H9 (cell line): ENCODE measurements around the gene FDPS. TPM values are rescaled to one million over a fixed set of nuclear protein-coding genes. Genes with fewer than 3 reads are reported as not detected.
A peak's percentile ranks its signal among the peaks of the same experiment; 100 is the strongest.

Source experiments
- DNase-seq: peaks from one replicate; pipeline ENCODE4 v3.0.0-alpha.2; 2017
- H2AFZ ChIP-seq: one replicate; pipeline ENCODE4 v1.6.1; 2013; ENCODE audit warnings: mild to moderate bottlenecking, low read length, control low read depth, moderate library complexity
- H2AK5ac ChIP-seq: 2 replicates; pipeline ENCODE4 v1.6.1; 2013; ENCODE audit warnings: low read length, control low read depth, mixed read lengths; ENCODE audit not compliant: insufficient read length
- H2BK120ac ChIP-seq: one replicate; pipeline ENCODE4 v1.6.1; 2013; ENCODE audit warnings: low read depth, mild to moderate bottlenecking, low read length, control low read depth, inconsistent platforms; ENCODE audit not compliant: poor library complexity, severe bottlenecking
- H2BK12ac ChIP-seq: 2 replicates; pipeline ENCODE4 v1.6.1; 2013; ENCODE audit warnings: low read length, control low read depth, mixed read lengths, low read depth; ENCODE audit not compliant: insufficient read length
- H2BK15ac ChIP-seq: 2 replicates; pipeline ENCODE4 v1.6.1; 2013; ENCODE audit warnings: low read depth, low read length, control low read depth
- H2BK20ac ChIP-seq: one replicate; pipeline ENCODE4 v1.6.1; 2013; ENCODE audit warnings: low read depth, mild to moderate bottlenecking, low read length, control low read depth, inconsistent platforms; ENCODE audit not compliant: poor library complexity, severe bottlenecking
- H2BK5ac ChIP-seq: 2 replicates; pipeline ENCODE4 v1.6.1; 2013; ENCODE audit warnings: low read length, control low read depth, mixed read lengths; ENCODE audit not compliant: insufficient read length
- H3K14ac ChIP-seq: 2 replicates; pipeline ENCODE4 v1.6.1; 2013; ENCODE audit warnings: low read length, control low read depth; ENCODE audit not compliant: insufficient read depth
- H3K18ac ChIP-seq: 2 replicates; pipeline ENCODE4 v1.6.1; 2013; ENCODE audit warnings: low read depth, mild to moderate bottlenecking, mixed read lengths, low read length, control low read depth; ENCODE audit not compliant: insufficient read length
- H3K23ac ChIP-seq: 2 replicates; pipeline ENCODE4 v1.6.1; 2013; ENCODE audit warnings: low read length, control low read depth, mixed read lengths, low read depth; ENCODE audit not compliant: insufficient read length
- H3K23me2 ChIP-seq: 2 replicates; pipeline ENCODE4 v1.6.1; 2013; ENCODE audit warnings: low read depth, mild to moderate bottlenecking, mixed read lengths, low read length, control low read depth; ENCODE audit not compliant: insufficient read length, poor library complexity, severe bottlenecking
- H3K27ac ChIP-seq: 2 replicates; pipeline ENCODE4 v1.5.1; 2013; ENCODE audit warnings: low read length, control low read depth, mixed read lengths, low read depth; ENCODE audit not compliant: insufficient read length
- H3K27me3 ChIP-seq: 2 replicates; pipeline ENCODE4 v1.6.1; 2013; ENCODE audit warnings: low read length, control low read depth, inconsistent platforms; ENCODE audit not compliant: insufficient read depth
- H3K4ac ChIP-seq: 2 replicates; pipeline ENCODE4 v1.6.1; 2013; ENCODE audit warnings: low read depth, mild to moderate bottlenecking, control low read depth, inconsistent platforms, low read length, moderate library complexity
- H3K4me1 ChIP-seq: 2 replicates; pipeline ENCODE4 v1.6.1; 2013; ENCODE audit warnings: low read length, control low read depth, inconsistent platforms; ENCODE audit not compliant: insufficient read depth
- H3K4me2 ChIP-seq: 2 replicates; pipeline ENCODE4 v1.6.1; 2013; ENCODE audit warnings: low read length, control low read depth, mixed read lengths; ENCODE audit not compliant: insufficient read length, insufficient read depth
- H3K56ac ChIP-seq: 2 replicates; pipeline ENCODE4 v1.6.1; 2013; ENCODE audit warnings: low read depth, mild to moderate bottlenecking, mixed read lengths, low read length, control low read depth; ENCODE audit not compliant: insufficient read length
- H3K79me1 ChIP-seq: 2 replicates; pipeline ENCODE4 v1.6.1; 2013; ENCODE audit warnings: low read depth, mild to moderate bottlenecking, moderate library complexity, low read length, control low read depth, inconsistent platforms; ENCODE audit not compliant: insufficient read depth, poor library complexity, severe bottlenecking
- H3K79me2 ChIP-seq: 2 replicates; pipeline ENCODE4 v1.6.1; 2013; ENCODE audit warnings: low read length, control low read depth, inconsistent platforms; ENCODE audit not compliant: insufficient read depth
- H3K9ac ChIP-seq: 2 replicates; pipeline ENCODE4 v1.6.1; 2013; ENCODE audit warnings: low read length, control low read depth, mixed read lengths; ENCODE audit not compliant: insufficient read length; ENCODE audit errors: extremely low read depth
- H3K9me3 ChIP-seq: one replicate; pipeline ENCODE4 v1.6.1; 2013; ENCODE audit warnings: low read depth, low read length, inconsistent platforms; ENCODE audit not compliant: control insufficient read depth
- H3T11ph ChIP-seq: one replicate; pipeline ENCODE4 v1.6.1; 2013; ENCODE audit warnings: mild to moderate bottlenecking, low read length, control low read depth, inconsistent platforms
- H4K20me1 ChIP-seq: one replicate; pipeline ENCODE4 v1.6.1; 2013; ENCODE audit not compliant: control insufficient read depth, insufficient read length, insufficient read depth
- H4K5ac ChIP-seq: 2 replicates; pipeline ENCODE4 v1.6.1; 2013; ENCODE audit warnings: low read depth, mild to moderate bottlenecking, mixed read lengths, low read length, control low read depth; ENCODE audit not compliant: insufficient read length
- H4K8ac ChIP-seq: replicated peaks from 2 replicates; pipeline ENCODE4 v1.6.1; 2013; ENCODE audit warnings: low read length, control low read depth, mixed read lengths, low read depth; ENCODE audit not compliant: insufficient read length
- H4K91ac ChIP-seq: 2 replicates; pipeline ENCODE4 v1.6.1; 2013; ENCODE audit warnings: low read depth, mild to moderate bottlenecking, moderate library complexity, mixed read lengths, low read length, control low read depth; ENCODE audit not compliant: insufficient read length
- H3K27ac Mint-ChIP-seq, 3 experiments: 2 replicates in 2 of 3; 3 replicates in 1 of 3; pipeline ENCODE4 v1.8.0; 2020 to 2021; ENCODE audit warnings: mixed read lengths in 3 of 3, mild to moderate bottlenecking in 1 of 3, moderate library complexity in 1 of 3
- H3K27me3 Mint-ChIP-seq: 2 replicates; pipeline ENCODE4 v1.8.0; 2021; ENCODE audit warnings: low read depth, mild to moderate bottlenecking, moderate library complexity, mixed read lengths
- H3K36me3 Mint-ChIP-seq, 3 experiments: 2 replicates in 2 of 3; 3 replicates in 1 of 3; pipeline ENCODE4 v1.8.0; 2020 to 2021; ENCODE audit warnings: low read depth in 3 of 3, mixed read lengths in 3 of 3; ENCODE audit not compliant: insufficient read depth in 1 of 3
- H3K4me1 Mint-ChIP-seq, 2 experiments: 2 replicates each; pipeline ENCODE4 v1.8.0; 2020; ENCODE audit warnings: mixed read lengths in 2 of 2
- H3K4me3 Mint-ChIP-seq, 2 experiments: 2 replicates in 1 of 2; 3 replicates in 1 of 2; pipeline ENCODE4 v1.8.0; 2020 to 2021; ENCODE audit warnings: mild to moderate bottlenecking in 2 of 2, mixed read lengths in 2 of 2, moderate library complexity in 1 of 2
- H3K9me3 Mint-ChIP-seq, 2 experiments: 2 replicates in 1 of 2; 3 replicates in 1 of 2; pipeline ENCODE4 v1.8.0; 2020; ENCODE audit warnings: mild to moderate bottlenecking in 2 of 2, mixed read lengths in 2 of 2, moderate library complexity in 1 of 2
- CTCF ChIP-seq: fragments of 200-600 bp; sonication (generic); conservative IDR thresholded peaks from 3 replicates; pipeline ENCODE4 v1.8.0; 2021; ENCODE audit warnings: antibody characterized with exemption, mild to moderate bottlenecking
- WGBS: extraction: QIAGEN DNeasy Blood & Tissue Kit; methylation state at CpG from one replicate; pipeline ENCODE4 v1.1.7; 2013; ENCODE audit warnings: missing lambda C conversion rate, low lambda C conversion rate, mixed read lengths; ENCODE audit not compliant: insufficient read length; ENCODE audit errors: extremely low coverage; 5-methylcytosine and 5-hydroxymethylcytosine counted together
- total RNA-seq: library from RNA; stranded (reverse); gene quantifications from 2 replicates; pipeline ENCODE4 v1.2.1, GENCODE V29; 2021

The FDPS gene
- total RNA-seq, 1 experiment from 2014 or later = 273 TPM

DNA sequence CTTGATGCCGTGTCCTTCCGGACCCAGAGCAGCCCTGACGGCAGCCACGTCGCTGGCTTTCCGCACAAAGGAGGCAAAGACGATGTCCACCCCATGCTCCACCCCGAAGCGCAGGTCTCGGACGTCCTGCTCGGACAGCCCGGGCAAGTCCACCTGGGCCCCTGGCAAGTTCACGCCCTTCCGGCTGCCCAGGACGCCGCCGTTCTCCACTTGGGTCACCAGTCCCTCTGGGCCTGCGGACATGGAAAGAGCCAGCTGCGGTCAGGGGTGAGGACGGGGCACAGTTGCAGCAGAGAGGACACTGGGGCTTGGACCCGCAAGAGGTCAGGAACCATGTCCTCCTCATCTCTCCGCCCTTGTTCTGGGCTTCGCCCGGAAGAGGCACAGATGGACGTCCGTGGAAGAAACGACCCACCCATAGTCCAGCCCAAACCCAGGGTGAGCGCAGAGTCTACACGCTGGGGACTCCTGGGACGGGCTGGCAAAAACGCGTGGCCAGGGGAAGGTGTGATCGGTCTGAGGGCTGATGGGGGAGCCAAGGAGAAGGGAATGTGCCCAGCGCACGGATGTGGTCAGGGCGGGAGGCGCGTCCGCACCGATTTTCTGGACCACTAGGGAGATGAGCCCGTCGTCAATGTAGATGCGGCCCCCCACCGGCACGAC is 14.0 kb upstream of the FDPS start:
- Mint-ChIP-seq H3K4me1 (peaks cover 12 to 23% of the 10 kb centered on the region in 2 experiments), H3K27me3 (peaks cover 18% of the 10 kb centered on the region), H3K9me3 (no peaks in the 10 kb centered on the region; a peak in 1 of 5 replicates), H3K4me3 (peak overlapping the region in 1 of 2 experiments; percentile 69; a peak in 3 of 5 replicates), H3K36me3 (no peaks in the 10 kb centered on the region), H3K27ac (no peak overlapping the region; a peak in 1 of 7 replicates)
- H3K27ac ChIP-seq = no peak overlapping the region
- H3K56ac ChIP-seq = no peak overlapping the region
- no peak overlapping the region for H4K91ac ChIP-seq
- H3K23me2 ChIP-seq = peaks cover 12% of the 10 kb centered on the region
- no peak overlapping the region for H3K9ac ChIP-seq
- H3K9me3 ChIP-seq = no peaks in the 10 kb centered on the region
- no peak overlapping the region for H3T11ph ChIP-seq
- H3K4ac ChIP-seq = no peak overlapping the region
- no peak overlapping the region for H2AFZ ChIP-seq
- H3K4me2 ChIP-seq = peak overlapping the region; percentile 67
- H2BK15ac ChIP-seq = no peak overlapping the region
- H3K23ac ChIP-seq = no peak overlapping the region
- TF ChIP-seq CTCF = no peak
- no peak overlapping the region for H4K5ac ChIP-seq
- no CpG with 5 or more reads among the region's 46 CpGs for WGBS
- H3K18ac ChIP-seq = no peak overlapping the region
- H2AK5ac ChIP-seq = no peak overlapping the region
- H4K20me1 ChIP-seq = no peaks in the 10 kb centered on the region
- H3K79me2 ChIP-seq = no peaks in the 10 kb centered on the region
- no peak overlapping the region for H2BK20ac ChIP-seq
- no peak overlapping the region for H4K8ac ChIP-seq
- no peak for DNase-seq
- H3K79me1 ChIP-seq = no peaks in the 10 kb centered on the region
- H2BK12ac ChIP-seq = no peak overlapping the region
- H3K27me3 ChIP-seq = no peaks in the 10 kb centered on the region; the same call in 1 of the 2 replicates
- no peaks in the 10 kb centered on the region; the same call in 1 of the 2 replicates for H3K4me1 ChIP-seq
- H2BK120ac ChIP-seq = no peak overlapping the region
- no peak overlapping the region; the same call in 1 of the 2 replicates for H3K14ac ChIP-seq
- H2BK5ac ChIP-seq = no peak overlapping the region
